ENCODE data around the gene NTM.

Gene NTM

GRCh38 chr11:132226522-132226921 is 856.1 kb downstream of the NTM start:
- Histone ChIP-seq H3K27me3 (ENCODE audit: insufficient read depth, low read length, poor library complexity, severe bottlenecking) (no peaks in the 10 kb centered on the region), H3K9ac (ENCODE audit: low read depth, low read length, poor library complexity, severe bottlenecking) (no peak overlapping the region), H3K4me3 (ENCODE audit: low read length, poor library complexity, severe bottlenecking) (no peak overlapping the region), H3K36me3 (ENCODE audit: insufficient read depth, low read length) (no peaks in the 10 kb centered on the region), H3K4me2 (ENCODE audit: low read depth, low read length, poor library complexity, severe bottlenecking) (no peak overlapping the region), H3K9me2 (replicated peaks; ENCODE audit: low read depth, low read length) (no peaks in the 10 kb centered on the region), H3K79me2 (ENCODE audit: insufficient read depth, low read length) (no peaks in the 10 kb centered on the region), H4K20me1 (ENCODE audit: insufficient read depth, low read length, poor library complexity, severe bottlenecking) (no peaks in the 10 kb centered on the region), H3K9me3 (ENCODE audit: insufficient read depth, low read depth, low read length) (no peaks in the 10 kb centered on the region), H2AFZ (ENCODE audit: low read length) (no peak overlapping the region), H3K4me1 (ENCODE audit: insufficient read depth, low read length, poor library complexity, severe bottlenecking) (no peaks in the 10 kb centered on the region), H3F3A (ENCODE audit: low read depth) (no peaks in the 10 kb centered on the region)
- TF ChIP-seq CTCF (conservative IDR thresholded peaks at IDR 0.05; ENCODE audit: low read length) (no peak), EZH2phosphoT487 (IDR thresholded peaks at IDR 0.05; ENCODE audit: borderline replicate concordance) (no peak)

GRCh38 chr11:132228746-132229325 is 858.4 kb downstream of the NTM start:
- Histone ChIP-seq H3K9me3 (ENCODE audit: insufficient read depth, low read depth, low read length) (no peaks in the 10 kb centered on the region), H3K27me3 (ENCODE audit: insufficient read depth, low read length, poor library complexity, severe bottlenecking) (no peaks in the 10 kb centered on the region), H3K36me3 (ENCODE audit: insufficient read depth, low read length) (no peaks in the 10 kb centered on the region), H2AFZ (ENCODE audit: low read length) (no peak overlapping the region), H3K4me1 (ENCODE audit: insufficient read depth, low read length, poor library complexity, severe bottlenecking) (no peaks in the 10 kb centered on the region), H3K4me3 (ENCODE audit: low read length, poor library complexity, severe bottlenecking) (no peak overlapping the region), H3K79me2 (ENCODE audit: insufficient read depth, low read length) (no peaks in the 10 kb centered on the region), H3K9me2 (replicated peaks; ENCODE audit: low read depth, low read length) (no peaks in the 10 kb centered on the region), H3F3A (ENCODE audit: low read depth) (no peaks in the 10 kb centered on the region), H4K20me1 (ENCODE audit: insufficient read depth, low read length, poor library complexity, severe bottlenecking) (no peaks in the 10 kb centered on the region), H3K9ac (ENCODE audit: low read depth, low read length, poor library complexity, severe bottlenecking) (no peak overlapping the region), H3K4me2 (ENCODE audit: low read depth, low read length, poor library complexity, severe bottlenecking) (no peak overlapping the region)
- TF ChIP-seq CTCF (conservative IDR thresholded peaks at IDR 0.05; ENCODE audit: low read length): no peak

- no peak overlapping the region for H2AFZ ChIP-seq (ENCODE audit: low read length)
- H3K9me3 ChIP-seq (ENCODE audit: insufficient read depth, low read depth, low read length): no peaks in the 10 kb centered on the region
- H3K79me2 ChIP-seq (ENCODE audit: insufficient read depth, low read length): no peaks in the 10 kb centered on the region
- no peaks in the 10 kb centered on the region for H4K20me1 ChIP-seq (ENCODE audit: insufficient read depth, low read length, poor library complexity, severe bottlenecking)
- no peak overlapping the region for H3K4me3 ChIP-seq (ENCODE audit: low read length, poor library complexity, severe bottlenecking)
- H3K36me3 ChIP-seq (ENCODE audit: insufficient read depth, low read length): no peaks in the 10 kb centered on the region
- no peak overlapping the region for H3K9ac ChIP-seq (ENCODE audit: low read depth, low read length, poor library complexity, severe bottlenecking)
- no peaks in the 10 kb centered on the region for H3K9me2 ChIP-seq (replicated peaks; ENCODE audit: low read depth, low read length)
- H3K4me2 ChIP-seq (ENCODE audit: low read depth, low read length, poor library complexity, severe bottlenecking): no peak overlapping the region
- no peaks in the 10 kb centered on the region for H3K4me1 ChIP-seq (ENCODE audit: insufficient read depth, low read length, poor library complexity, severe bottlenecking)
- TF ChIP-seq CTCF (conservative IDR thresholded peaks at IDR 0.05; ENCODE audit: low read length): no peak
- TF ChIP-seq EZH2phosphoT487 (IDR thresholded peaks at IDR 0.05; ENCODE audit: borderline replicate concordance): no peak
- H3K27me3 ChIP-seq (ENCODE audit: insufficient read depth, low read length, poor library complexity, severe bottlenecking): no peaks in the 10 kb centered on the region
- no peaks in the 10 kb centered on the region for H3F3A ChIP-seq (ENCODE audit: low read depth)
These were observed 861.4 kb downstream of the NTM start for GRCh38 chr11:132231656-132232347.

Data from Loucy (cell line).